NCI-H2196 (cell line): ENCODE data around the gene ITGAE.

Experiments used
- DNase-seq: peaks from one replicate; lab custom pipeline; 2025; ENCODE audit not compliant: unreplicated experiment; lab: John Stamatoyannopoulos, UW

The ITGAE gene

GRCh38 chr17:3762922-3763776 lies 37.8 kb downstream of the ITGAE start:
- no peak for DNase-seq

- DNase-seq = no peak
These were observed 39.0 kb downstream of the ITGAE start for GRCh38 chr17:3761918-3762380.

- DNase-seq = no peak
These were observed 39.7 kb downstream of the ITGAE start for GRCh38 chr17:3761036-3761917.

- DNase-seq = no peak
These were observed 41.3 kb downstream of the ITGAE start for GRCh38 chr17:3759597-3760216.

GRCh38 chr17:3755335-3756030 lies 45.5 kb downstream of the ITGAE start:
- DNase-seq = no peak

- DNase-seq = peak; percentile 88
These were observed 46.3 kb downstream of the ITGAE start for GRCh38 chr17:3754458-3755334.

GRCh38 chr17:3754066-3754457 lies 46.9 kb downstream of the ITGAE start:
- no peak for DNase-seq

GRCh38 chr17:3753624-3754023 lies 47.4 kb downstream of the ITGAE start:
- no peak for DNase-seq

GRCh38 chr17:3751836-3752235 lies 49.2 kb downstream of the ITGAE start:
- DNase-seq = no peak

GRCh38 chr17:3750926-3751325 lies 50.1 kb downstream of the ITGAE start:
- DNase-seq = no peak

- DNase-seq = no peak
These were observed 50.7 kb downstream of the ITGAE start for GRCh38 chr17:3750296-3750695.

- DNase-seq = no peak
These were observed 52.4 kb downstream of the ITGAE start for GRCh38 chr17:3748576-3748975.

- DNase-seq = no peak
These were observed 53.2 kb downstream of the ITGAE start for GRCh38 chr17:3747805-3748204.

GRCh38 chr17:3745071-3745470 lies 55.9 kb downstream of the ITGAE start:
- DNase-seq = no peak

GRCh38 chr17:3744014-3744413 lies 57.0 kb downstream of the ITGAE start:
- DNase-seq = no peak

- DNase-seq = no peak
These were observed 60.3 kb downstream of the ITGAE start for GRCh38 chr17:3740611-3741073.

GRCh38 chr17:3739422-3740124 lies 61.4 kb downstream of the ITGAE start:
- DNase-seq = no peak

- DNase-seq = no peak
These were observed 62.3 kb downstream of the ITGAE start for GRCh38 chr17:3738562-3739295.
